Activated CD8-positive, alpha-beta memory T cell treated with anti-CD3 and anti-CD28 coated beads, Interleukin-2, amount 50 U/mL, for 24 hours (primary cell): ENCODE measurements around the gene DOCK2.
"Not testable (repeated sequence)": the region's sequence is repeated elsewhere in the genome, so short reads cannot be mapped to it uniquely, and the experiment has no call there.

Experiments used
- DNase-seq: peaks from one replicate; pipeline ENCODE4 v3.0.0-alpha.2; 2020; ENCODE audit errors: extremely low read depth

DOCK2 gene

DNA sequence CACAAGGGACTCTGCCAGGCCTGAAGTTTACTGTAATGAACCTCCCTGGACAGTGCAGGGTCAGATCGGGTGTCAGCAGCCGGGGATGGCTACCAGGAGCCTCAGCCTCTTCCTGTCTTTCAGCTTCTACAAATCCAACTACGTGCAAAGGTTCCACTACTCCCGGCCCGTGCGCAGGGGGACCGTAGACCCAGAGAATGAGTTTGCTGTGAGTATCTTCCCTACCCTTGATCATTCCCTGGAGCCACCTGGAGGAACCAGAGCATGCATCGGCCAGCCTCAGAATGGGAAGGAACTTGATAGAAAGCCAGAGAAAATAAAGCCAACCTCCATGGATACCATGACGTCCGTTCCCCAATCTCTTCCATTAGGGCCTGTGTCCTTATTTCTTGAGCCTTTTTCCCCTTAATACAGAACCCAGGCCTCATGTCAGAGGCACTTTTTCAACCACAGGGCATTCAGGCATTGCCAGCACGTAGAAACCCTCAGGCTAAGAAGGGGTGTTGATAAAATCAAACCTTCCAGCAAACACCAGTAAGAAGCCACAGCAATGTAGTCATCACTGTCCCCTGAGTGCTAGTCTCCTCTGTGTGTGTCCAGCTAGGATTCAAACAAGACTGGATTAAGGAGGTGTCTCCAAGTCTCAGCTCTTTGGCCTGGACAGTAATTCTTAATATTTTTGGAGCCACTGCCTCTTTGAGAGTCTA lies 419.6 kb downstream of the DOCK2 start:
- no peak for DNase-seq

DNA sequence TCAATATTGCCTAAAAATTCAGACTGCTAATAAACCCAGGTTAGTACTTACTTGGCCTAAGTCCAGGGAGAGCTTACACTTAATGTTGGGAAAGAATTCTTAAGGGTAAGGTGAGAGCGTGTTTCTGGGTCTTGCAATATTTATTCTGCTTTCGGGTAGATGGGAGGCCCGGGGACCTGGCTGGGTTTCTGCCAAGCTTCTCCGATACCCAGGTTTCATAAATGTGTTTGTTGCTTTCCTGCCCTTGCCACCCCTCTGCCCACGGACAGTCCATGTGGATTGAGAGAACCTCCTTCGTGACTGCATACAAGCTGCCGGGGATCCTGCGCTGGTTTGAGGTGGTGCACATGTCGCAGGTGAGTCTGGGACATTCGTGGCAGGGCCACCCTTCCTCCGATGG lies 420.2 kb downstream of the DOCK2 start:
- no peak for DNase-seq

DNA sequence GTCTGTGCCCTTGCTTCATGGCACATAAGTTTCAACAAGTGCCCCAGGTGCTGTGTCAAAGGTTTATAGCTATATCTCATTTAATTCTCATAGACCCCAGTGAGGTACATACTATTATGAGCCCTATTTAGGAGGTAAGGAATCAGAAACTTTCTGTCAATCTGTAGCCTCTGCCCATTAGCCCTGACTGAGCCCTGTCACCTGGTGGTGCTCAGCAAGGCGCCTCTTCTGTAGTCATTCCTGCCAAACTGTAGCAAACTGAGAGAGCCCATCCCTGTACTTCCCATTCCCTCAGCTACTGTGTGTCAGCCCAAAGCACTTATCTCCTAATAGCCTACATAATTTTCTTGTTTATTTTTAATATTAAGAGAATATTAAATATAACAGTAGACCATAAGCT lies 422.1 kb downstream of the DOCK2 start:
- no peak for DNase-seq

DNA sequence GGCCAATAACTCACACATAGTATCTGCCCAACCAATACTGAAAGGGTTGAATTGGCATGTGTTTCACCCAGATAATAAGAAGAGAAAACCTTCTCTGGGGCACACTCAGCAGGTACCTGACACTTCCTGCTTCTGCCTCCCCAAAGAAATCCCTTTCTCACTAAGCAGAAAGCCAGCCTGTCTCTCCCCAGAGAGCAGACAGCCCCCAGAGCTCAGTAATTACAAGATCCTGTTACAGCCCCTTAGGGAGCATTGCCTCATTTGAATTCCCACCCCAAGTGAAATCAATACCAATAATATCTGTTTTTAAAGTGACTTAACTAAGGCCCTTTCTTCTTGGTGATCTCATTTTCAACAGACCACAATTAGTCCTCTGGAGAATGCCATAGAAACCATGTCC lies 430.1 kb downstream of the DOCK2 start:
- no peak for DNase-seq

DNA sequence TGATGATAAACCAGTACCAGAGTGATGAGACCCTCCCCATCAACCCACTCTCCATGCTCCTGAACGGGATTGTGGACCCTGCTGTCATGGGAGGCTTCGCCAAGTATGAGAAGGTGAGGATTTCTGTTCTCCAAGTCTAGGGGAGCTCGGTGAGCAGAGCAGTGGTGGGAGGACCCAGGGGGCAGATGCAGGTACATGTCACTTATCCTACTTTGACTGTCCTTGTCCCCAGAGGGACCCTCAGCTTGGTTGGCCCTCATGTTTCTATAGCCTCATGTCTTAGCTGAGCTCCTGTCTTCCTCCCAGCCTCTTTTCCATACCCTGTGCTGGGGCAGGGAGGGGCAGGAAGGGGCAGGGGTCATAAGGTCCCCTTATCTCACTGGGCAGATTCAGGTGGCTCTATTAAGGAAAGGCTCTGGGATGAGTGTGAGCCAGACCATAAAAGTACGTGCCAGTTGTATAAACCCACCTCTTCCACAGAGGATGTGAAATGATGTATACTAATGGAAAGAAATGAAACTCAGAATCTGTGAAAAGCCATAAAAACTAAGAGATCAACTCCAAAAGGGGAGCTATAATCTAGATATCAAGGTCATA lies 430.6 kb downstream of the DOCK2 start:
- DNase-seq = no peak

DNA sequence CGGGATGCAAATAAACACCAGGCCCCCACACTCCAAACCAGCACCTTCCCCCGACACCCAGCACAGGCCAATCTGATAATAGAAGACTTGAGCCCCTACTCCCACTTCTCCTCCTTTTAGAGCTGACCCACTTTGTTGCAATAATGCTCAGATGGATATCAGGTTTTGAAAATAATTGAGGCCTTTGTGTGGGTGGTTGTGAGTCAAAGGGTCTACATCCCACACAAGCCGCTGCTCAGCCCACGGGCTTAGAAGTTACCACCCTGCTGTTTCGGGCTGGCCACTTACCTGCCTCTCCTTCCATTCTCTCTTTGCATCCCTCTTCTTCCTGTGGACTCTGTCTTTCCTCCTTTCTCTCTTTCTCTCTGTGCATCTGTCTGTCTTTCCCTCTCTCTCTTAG lies 432.4 kb downstream of the DOCK2 start:
- no peak for DNase-seq

DNA sequence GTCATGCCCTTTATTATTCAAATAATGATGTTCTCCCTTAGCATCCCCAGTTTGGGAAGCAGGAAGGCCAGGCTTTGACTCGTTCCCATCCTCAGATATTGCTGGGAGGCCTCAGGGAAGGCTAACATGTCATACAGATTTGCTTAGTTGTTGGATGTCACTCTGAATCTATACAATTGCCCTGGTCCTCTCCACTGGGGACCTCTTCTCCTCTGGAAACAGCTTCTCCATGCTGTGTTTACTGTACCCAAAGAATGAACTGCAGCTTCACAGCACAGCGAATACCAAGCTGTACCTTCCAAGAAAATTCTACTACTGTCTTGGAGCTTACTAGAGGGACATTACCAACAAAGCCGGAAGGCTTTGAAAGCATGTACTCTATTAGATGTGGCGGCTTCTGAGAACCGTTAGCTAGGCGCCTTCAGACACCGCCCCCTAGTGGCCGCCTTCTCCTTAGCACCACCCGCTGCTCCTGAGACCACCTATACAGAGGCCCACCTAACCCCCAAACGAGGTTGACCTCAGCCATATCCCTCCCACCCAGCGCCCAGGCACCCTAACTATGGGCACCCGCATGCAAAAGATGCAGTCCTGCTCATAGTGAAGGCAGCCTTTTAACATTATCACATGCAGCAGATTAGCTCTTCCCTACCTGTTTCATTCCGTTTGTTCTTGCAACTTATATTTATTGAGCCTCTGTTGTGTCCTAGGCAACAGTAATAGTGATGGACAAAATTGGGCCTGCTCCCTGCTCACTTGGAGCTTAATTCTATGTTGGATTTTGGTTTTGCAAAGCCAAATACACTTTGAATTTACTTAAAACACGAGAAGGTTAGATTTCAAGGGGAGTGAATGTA lies 433.7 kb downstream of the DOCK2 start:
- DNase-seq = no peak

DNA sequence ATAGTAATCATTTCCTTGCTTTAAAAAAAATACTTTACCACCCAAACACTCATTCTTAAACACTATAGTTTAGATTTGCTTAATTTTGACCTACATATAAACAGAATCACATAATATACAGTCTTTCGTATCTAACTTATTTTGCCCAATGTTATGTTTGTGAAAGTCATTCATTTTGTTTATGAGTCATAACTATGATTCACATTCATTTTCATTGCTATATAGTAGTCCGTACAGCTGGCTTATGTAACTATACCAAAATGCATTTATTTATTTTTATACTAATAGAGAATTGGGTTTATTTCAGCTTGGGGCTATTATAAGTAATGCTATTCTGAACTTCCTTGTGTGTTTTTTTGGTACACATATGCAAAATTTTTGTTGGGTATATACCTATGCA lies 434.7 kb downstream of the DOCK2 start:
- DNase-seq = no peak

DNA sequence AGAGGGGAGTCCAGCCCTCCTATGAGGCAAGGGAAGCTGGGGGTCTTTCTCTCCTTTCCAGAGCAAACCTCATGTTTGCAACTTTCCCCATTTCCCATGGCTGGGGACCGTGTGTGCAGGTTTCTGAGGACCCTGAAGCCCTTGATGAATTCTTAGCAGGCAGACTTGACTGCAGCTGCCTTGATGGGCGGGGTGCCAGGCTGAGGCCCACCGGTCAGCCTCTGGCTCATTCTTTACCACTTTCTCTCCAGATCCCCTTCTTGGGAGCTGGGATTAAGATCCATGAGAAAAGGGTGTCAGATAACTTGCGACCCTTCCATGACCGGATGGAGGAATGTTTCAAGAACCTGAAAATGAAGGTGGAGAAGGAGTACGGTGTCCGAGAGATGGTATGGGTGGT lies 438.6 kb downstream of the DOCK2 start:
- no peak for DNase-seq

DNA sequence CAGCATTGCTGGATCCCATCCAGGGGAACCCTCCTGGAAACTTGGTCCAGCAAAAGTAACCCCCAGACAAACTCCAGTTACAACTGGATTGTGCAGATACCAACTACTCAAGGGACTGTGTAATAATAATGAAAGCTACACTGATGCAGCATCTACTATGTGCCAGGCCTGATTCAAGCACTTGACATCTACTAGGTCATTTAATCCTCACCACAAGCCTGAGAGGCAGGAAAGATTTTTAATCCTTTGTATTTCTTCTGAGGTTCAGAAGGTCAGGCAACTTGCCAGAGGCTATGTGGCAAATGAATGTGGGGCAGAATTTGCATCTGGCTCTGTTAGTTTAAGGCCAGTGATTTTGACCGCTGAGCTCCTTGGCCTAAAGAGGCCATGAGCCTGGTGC lies 439.1 kb downstream of the DOCK2 start:
- no peak for DNase-seq

DNA sequence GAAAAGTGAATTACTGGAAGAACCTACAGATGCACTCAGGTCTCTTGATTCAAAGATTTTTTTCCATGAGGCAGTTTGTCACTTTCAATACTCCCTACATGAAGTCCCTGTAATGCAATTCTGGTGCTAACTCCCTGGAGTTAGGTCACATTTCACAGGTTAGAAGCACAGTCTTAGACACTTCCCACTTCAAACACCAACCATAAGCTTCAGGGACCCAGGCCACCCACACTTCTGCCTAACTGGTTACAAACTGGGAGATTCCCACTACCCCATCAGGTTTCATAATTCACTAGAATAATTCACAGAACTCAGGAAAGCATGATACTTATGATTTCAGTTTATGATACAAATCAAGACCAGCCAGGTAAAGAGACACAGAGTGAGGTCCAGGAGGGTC lies 439.7 kb downstream of the DOCK2 start:
- no peak for DNase-seq

DNA sequence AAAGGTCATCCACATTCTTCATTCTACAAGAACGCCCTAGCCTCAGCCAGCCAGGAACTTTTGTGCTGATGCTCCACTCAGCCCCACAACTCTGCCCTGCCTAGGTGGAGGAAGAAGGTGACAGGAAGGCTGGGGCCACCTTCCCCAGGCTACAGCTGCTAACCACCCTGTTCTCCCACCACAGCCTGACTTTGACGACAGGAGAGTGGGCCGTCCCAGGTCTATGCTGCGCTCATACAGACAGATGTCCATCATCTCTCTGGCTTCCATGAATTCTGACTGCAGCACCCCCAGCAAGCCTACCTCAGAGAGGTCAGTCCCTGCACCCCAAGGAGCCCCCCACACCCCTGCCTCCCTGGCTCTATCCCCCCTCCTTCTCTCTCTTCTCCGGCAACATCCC lies 440.5 kb downstream of the DOCK2 start:
- no peak for DNase-seq

DNA sequence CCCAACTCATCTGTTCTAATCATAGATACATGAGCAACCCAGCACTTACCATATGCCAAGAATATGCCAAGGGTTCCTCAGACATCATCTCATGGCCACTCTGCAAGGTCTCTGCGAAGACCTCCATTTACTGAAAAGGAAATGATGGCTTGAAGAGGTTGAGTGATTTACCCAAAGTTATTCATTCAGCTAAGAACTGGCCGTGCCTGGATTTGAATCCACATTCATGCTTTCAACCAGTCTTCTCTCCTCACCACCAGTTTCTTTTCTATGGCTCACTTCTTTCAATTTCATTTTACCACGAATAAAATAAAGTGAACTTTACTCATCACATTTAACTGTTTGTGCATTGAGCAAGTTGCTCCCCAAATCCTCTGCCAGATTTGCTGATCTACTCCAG lies 441.4 kb downstream of the DOCK2 start:
- DNase-seq = no peak

DNA sequence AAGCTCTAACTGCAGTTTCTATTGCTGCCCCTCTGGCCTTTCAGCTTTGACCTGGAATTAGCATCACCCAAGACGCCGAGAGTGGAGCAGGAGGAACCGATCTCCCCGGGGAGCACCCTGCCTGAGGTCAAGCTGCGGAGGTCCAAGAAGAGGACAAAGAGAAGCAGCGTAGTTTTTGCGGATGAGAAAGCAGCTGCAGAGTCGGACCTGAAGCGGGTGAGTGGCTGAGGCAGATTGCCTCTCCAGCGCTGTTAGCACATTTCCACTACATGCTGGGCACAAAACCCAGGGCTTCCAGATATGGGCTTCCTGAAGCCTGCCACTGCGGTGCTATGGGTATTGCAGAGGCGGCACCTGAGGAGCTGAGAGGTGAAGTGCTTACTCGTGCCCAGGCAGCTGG lies 441.9 kb downstream of the DOCK2 start:
- DNase-seq = no peak

DNA sequence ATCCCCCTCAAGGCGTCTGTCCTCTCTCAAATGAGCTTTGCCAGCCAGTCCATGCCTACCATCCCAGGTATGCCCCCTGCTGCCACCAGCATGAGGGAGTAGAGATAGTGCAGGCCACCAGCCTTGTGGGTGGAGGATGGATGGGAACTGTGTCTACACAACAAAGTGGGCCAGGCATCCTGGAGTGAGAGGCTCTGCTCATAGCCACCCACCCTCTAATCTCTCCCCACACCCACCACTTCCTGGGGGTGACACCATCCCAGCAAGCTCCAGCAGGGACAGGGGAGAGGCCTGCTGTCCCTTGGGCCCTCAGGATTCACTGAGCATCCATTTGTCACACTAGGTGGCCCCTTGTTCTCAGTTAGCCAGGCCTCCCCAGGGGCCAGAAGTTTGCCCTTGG lies 443.1 kb downstream of the DOCK2 start:
- DNase-seq = no peak

DNA sequence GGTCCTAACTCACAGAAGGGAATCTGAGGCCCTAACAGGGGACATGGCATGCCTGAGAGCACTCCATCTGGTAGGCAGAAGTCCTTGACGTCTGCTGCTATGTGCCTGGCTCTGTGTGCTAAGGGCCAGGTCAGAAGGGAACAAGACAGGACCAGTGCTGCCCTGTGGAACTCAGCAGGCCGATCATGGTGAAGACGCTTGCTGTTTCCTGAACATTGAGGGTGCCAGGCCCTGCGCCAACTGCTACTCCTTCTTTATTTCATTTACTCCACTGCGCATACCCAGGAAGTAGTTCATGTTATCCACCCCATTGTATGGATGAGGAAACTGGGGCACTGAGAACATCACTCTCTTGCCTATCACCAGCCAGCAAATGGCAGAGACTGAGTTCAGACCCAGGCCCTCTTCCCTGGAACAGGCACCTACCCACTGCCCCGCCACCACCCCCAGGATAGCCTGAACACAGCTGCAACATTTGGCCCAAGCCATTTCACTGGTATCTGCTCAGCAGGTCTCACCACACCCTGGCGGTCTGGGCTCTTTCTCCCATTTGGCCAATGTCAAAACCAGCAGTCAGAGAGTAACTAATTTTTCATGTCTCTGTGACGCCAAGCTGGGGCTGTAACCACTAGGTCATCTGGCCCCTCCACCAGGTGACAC lies 443.8 kb downstream of the DOCK2 start:
- DNase-seq = no peak

DNA sequence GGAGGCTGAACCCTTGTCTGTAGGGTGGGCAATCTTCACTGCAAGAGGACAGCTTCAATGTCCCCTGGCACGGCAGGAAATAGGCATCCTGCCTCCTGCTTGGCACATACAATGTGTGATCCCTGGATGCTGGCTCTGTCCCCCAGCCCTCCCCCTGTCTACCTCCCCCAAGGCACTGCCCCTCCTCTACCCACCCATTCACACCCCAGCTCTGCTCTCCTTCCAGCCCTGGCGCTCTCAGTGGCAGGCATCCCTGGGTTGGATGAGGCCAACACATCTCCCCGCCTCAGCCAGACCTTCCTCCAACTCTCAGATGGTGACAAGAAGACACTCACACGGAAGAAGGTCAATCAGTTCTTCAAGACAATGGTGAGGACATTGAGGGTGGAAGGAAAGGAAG lies 444.5 kb downstream of the DOCK2 start:
- no peak for DNase-seq

DNA sequence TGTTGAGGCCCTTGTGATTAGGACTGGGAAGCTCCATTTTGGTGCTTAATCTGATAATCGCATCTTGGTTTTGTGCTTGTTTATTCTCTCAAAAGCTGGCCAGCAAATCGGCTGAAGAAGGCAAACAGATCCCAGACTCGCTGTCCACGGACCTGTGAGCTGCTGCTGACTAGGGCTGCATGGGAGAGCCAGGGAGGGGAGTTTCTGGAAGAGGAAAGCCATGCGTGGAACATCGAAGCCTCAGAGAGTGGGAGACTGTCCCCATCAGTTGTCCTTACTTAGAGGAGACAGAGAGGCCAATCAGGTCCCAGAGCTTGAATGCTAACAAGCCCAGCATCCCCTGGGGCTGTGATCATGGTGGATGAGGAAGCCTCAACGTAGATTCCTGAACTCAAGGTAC lies 445.6 kb downstream of the DOCK2 start:
- DNase-seq = no peak

DNA sequence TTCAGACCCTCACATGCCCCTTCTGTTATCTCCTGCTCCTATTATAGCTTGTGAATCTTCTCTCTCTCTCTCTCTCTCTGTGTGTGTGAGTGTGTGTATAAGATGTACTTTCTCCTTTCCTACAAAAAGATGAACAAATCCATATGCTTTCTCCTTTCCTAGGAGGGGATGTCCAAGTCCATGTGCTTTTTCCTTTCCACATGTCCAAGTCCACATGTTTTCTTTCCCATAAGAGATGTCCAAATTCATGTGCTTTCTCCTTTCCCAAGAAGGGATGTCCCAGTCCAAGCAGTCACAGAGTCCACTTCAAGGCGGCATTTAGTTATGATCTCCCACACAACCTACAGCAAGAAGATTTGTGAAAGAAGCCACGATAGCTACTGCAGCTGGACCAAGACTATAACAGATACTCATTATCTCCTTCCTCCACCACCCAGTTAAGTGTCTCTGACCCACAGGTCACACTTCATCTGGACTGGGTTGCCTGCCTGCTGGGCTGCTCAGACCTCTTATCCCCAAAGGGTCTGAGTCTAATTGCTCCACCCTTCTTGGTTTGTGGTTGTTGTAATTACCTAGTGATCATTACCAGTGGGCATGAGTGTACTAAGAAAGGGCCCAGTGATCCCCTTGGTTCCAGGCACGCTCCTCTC lies 450.2 kb downstream of the DOCK2 start:
- DNase-seq = no peak

DNA sequence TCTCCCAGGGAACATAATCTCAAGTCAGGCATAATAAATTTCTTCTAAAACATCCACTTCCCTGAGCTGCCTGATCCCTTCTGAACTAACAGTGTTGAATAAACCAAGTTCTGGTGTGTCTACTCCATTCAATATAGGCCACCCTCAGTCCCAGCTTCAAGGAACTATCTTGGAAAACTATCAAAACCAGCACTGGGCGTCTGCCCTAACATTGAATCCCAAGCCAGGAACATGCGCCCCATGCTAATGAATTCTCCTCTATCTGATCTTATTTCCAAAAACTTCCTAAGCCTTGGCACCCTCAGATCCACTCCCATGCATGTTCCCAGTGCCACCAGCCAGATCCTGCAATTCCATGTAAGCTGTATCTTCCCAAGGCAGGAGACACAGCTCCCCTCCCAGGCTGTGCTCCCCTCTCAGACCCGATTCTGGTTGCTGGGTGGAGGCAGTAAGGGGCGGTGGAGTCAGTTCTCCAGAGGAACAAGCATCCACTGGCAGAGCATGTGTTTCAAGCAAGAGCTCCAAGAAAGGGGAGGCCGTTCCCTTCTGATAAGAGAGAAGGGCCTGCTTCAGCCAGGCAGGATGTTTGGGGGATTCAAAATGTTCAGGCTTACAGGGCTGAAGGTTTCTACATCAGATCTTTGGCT lies 455.5 kb downstream of the DOCK2 start:
- no peak for DNase-seq

DNA sequence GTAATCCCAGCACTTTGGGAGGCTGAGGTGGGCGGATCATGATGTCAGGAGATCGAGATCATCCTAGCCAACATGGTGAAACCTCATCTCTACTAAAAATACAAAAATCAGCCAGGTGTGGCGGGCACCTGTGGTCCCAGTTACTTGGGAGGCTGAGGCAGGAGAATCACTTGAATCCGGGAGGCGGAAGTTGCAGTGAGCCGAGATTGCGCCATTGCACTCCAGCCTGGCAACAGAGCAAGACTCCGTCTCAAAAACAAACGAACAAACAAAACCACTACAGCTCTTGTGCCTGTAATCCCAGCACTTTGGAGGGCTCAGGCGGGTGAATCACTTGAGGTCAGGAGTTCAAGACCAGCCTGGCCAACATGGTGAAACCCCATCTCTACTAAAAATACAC lies 457.3 kb downstream of the DOCK2 start:
- not testable (repeated sequence) for DNase-seq

DNA sequence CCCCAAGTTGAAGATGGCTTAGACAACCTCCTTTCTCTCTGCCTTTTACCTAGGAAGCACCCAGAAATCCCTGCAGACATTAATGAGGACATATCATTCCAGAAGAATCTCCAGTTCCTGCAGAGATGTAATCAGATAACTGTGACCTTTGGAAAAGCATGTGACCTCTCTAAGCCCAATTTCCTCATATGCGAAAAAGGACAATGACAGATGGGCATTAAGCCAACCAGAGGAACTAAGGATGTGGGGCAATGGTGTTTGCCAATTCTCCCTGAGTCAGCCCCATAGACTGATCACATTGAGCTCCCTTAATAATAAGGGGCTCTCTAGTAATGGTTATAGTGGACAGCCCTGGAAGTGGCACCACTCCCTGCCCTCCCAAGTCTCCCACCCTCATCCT lies 458.6 kb downstream of the DOCK2 start:
- DNase-seq = no peak
